Mucosa of descending colon (tissue), 3 donors: ENCODE measurements around the gene TOR4A. TPM values are rescaled to one million over a fixed set of nuclear protein-coding genes. Genes with fewer than 3 reads are reported as not detected.

Source experiments
- ATAC-seq: fragments of 200-7000 bp; cut with Tn5 transposase; one replicate; pipeline ENCODE4 v1.9.1; 2020; ENCODE audit warnings: mild to moderate bottlenecking, moderate library complexity
- DNase-seq, 3 donors: peaks; one replicate each; pipeline ENCODE4 v3.0.0-alpha.2; 2020
- H3K36me3 ChIP-seq: fragments of 200-600 bp; one replicate; pipeline ENCODE4 v1.8.0; 2021; ENCODE audit warnings: low read depth, mild to moderate bottlenecking
- H3K4me1 ChIP-seq: fragments of 200-600 bp; one replicate; pipeline ENCODE4 v1.8.0; 2021; ENCODE audit warnings: low read depth, mild to moderate bottlenecking
- H3K4me3 ChIP-seq: fragments of 200-600 bp; one replicate; pipeline ENCODE4 v1.8.0; 2021; ENCODE audit warnings: mild to moderate bottlenecking
- H3K9me3 ChIP-seq: fragments of 200-600 bp; one replicate; pipeline ENCODE4 v1.8.0; 2021; ENCODE audit warnings: mild to moderate bottlenecking
- intact Hi-C, 2 donors: fragments of 100-400 bp; cut with DNase I in 1 of 2; cut with micrococcal nuclease in 1 of 2; formaldehyde crosslinking; loops; one replicate each; pipeline versions ENCODE4 v1.11.0 to v1.11.1; 2022; cut with DNase I, micrococcal nuclease
- total RNA-seq, 3 donors: library from RNA; stranded (reverse); fragmentation: NEBNext Ultra II Directional in 2 of 3; extraction: Animal tissue kit (Norgen Biotek cat#: 25700) in 2 of 3; gene quantifications; one replicate each; pipeline versions ENCODE4 v1.2.1 to v1.2.4, GENCODE V29; 2021 to 2023
- TF ChIP-seq, protein P1 (sequence below): fragments of 200-600 bp; IDR thresholded peaks from one replicate; pipeline ENCODE4 v1.8.0; 2022; ENCODE audit warnings: antibody characterized with exemption, mild to moderate bottlenecking
- donor health status: DM: no; HTN: no; CAD: no; lungs with moderate emphysema.
- donor health status: DM: no; HTN: no; CAD: no.
- donor health status: DM: no; HTN: yes; CAD: no.

TOR4A gene
- total RNA-seq, 3 donors from 2014 or later: 23.3 to 48.6 (median 45.3) TPM

DNA sequence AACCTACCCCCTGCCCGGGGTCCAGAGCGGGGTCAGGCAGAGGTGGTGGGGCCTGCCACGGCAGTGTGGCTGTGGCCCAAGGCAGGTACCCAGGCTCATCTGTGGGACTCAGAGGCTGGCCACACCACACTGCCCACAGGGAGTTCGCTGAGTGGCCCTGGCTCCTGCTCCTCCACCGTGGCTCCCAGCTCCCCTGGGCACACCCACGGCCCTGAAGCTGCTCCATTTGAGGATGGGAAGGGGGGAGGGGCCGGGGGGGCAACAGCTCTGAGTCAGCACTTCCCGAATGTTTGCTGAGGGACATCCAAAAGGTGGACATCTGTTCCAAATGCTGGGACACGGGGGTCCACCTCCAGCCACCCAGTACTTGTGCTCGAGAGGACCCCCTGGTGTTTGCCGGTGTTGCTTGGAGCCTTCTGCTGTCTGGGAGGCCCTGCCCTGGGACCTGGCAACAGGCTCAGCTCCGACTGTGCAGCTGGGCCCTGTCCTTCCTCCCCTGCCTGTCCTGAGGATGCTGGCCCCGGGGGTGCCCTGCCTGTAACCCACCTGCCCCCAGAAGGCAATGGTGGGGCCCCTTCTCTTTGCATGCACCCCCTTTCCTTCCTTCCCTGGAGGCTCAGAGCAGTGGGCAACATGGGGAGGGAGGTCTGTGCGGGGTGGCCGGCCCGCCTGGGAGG, 27.0 kb downstream of the TOR4A start:
- ATAC-seq (no peak), DNase-seq (peak; percentile 50 to 68 (median 65))
- intact Hi-C loops: no loop called here
- peaks cover 60% of the 10 kb centered on the region for H3K4me1 ChIP-seq
- no peaks in the 10 kb centered on the region for H3K9me3 ChIP-seq
- no peaks in the 10 kb centered on the region for H3K36me3 ChIP-seq
- TF ChIP-seq, protein P1, sequence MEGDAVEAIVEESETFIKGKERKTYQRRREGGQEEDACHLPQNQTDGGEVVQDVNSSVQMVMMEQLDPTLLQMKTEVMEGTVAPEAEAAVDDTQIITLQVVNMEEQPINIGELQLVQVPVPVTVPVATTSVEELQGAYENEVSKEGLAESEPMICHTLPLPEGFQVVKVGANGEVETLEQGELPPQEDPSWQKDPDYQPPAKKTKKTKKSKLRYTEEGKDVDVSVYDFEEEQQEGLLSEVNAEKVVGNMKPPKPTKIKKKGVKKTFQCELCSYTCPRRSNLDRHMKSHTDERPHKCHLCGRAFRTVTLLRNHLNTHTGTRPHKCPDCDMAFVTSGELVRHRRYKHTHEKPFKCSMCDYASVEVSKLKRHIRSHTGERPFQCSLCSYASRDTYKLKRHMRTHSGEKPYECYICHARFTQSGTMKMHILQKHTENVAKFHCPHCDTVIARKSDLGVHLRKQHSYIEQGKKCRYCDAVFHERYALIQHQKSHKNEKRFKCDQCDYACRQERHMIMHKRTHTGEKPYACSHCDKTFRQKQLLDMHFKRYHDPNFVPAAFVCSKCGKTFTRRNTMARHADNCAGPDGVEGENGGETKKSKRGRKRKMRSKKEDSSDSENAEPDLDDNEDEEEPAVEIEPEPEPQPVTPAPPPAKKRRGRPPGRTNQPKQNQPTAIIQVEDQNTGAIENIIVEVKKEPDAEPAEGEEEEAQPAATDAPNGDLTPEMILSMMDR: no peak
- no peak overlapping the region for H3K4me3 ChIP-seq

DNA sequence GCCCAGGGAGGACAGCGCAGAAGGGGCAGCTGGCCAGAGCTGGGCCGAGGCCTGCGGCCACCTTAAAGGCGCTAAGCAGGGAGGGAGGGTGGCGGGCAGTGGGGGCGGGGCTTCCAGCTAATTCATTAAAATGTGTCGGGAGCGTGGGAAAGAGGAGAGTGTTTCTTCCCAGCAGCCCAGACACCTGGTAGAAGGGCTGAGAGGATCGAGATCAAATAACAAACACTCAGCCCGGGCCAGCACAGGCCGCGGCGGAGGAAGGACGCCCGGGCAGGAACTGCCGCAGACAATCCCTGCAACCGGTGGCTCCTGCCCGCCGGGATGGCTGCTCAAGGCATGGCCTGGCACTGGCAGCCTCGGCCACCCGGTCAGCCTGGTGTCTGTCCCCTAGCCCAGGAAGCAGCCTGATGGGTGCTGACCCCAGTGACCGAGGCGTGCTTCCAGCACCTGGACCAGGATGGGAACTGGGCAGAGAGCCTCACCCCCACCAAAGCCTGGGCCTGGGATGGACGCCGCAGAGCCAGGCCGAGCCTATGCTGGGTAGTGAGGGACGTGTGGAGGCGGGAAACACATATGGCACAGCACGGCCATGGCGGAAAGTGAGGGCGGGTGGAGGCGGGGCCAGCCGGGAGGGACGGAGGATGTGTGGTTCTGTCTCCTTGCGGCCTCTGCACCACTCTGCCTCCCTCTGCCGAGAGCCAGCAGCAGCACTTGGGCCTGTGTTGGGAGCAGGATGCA, 27.7 kb downstream of the TOR4A start:
- Histone ChIP-seq H3K9me3 (no peaks in the 10 kb centered on the region), H3K36me3 (no peaks in the 10 kb centered on the region), H3K4me1 (peaks cover 60% of the 10 kb centered on the region), H3K4me3 (no peak overlapping the region)
- intact Hi-C loops: no loop called here
- DNase-seq: peak; percentile 89 to 91 (median 90)
- ATAC-seq: peak; percentile 58
- TF ChIP-seq, protein P1: no peak

DNA sequence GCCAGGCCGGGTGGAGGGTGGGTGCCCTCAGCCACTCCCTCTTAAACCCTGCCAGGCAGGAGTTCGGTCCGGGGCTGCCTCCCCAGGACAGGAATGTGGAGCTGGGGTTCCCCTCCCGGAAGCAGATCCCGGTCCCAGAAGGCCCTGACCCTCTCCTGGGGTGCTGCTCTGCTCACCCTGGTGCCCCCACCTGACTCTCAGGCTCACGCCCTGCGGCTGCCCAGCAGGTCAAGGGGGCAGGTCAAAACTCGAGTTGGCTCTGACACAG, 28.2 kb downstream of the TOR4A start:
- intact Hi-C loops: no loop called here
- DNase-seq (no peak), ATAC-seq (no peak)
- Histone ChIP-seq H3K4me3 (no peak overlapping the region), H3K9me3 (no peaks in the 10 kb centered on the region), H3K36me3 (no peaks in the 10 kb centered on the region), H3K4me1 (peaks cover 61% of the 10 kb centered on the region)
- TF ChIP-seq, protein P1: no peak

DNA sequence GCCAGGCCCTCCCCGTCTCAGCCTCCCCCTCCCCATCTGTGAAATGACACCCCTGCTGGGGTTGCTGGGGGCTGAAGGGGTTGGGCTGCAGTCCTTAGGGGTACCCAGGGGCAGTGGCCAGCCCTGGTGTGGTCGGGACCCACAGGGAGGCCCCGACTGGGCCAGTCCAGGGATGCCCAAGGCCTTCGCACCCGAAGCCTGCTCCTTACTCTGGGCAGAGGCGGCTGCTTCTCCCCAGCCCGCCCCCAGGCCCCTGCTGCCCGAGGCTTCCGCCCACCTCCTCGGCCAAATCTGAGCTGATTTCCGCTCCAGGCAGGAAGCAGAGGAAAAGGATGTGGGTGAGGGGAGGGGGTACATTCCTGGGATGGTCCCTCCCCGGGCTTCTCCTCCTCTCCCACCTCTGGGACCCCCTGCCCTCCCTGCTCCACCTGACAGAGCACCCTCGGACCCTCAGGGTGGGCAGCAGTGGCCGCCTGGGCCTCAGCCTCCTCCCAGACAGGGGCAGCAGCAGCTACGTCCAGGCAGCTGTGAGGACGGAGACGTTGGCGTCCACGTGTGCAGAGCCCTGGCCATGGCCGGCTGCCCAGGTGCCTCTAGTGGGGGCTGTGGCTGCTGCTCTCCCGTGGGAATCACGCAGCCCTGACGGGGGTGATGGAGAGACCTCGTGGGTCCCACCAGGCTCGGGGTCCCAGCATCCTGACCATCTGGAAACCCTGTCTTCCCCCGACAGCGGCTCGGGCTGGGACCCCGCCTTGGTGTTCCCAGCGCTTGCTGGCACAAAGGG, 28.7 kb downstream of the TOR4A start:
- Histone ChIP-seq H3K4me1 (peaks cover 66% of the 10 kb centered on the region), H3K4me3 (no peak overlapping the region), H3K36me3 (no peaks in the 10 kb centered on the region), H3K9me3 (no peaks in the 10 kb centered on the region)
- TF ChIP-seq, protein P1: no peak
- ATAC-seq (no peak), DNase-seq (peak in 2 of 3 donors; percentile 65 to 66)
- intact Hi-C loops: no loop called here

DNA sequence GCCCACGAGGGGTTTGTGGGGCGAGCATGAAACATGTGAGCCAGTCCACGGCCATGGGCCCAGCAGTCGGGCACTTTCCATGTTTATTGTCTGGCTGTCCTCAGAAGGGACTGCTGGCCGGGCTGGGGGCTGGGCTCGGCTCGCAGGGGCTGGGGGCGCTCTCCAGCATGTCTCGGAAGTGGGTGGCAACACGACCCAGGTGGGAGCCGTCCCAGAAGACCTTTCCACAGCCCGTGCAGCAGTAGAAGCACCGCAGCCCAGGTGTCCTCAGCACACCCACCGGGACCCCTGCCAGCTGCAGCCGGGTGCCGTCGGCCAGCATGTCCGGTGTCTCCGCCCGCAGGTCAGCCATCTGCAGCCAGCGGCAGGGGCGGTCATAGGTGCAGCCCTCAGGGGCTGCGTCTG, 29.3 kb downstream of the TOR4A start:
- Histone ChIP-seq H3K4me1 (peaks cover 70% of the 10 kb centered on the region), H3K9me3 (no peaks in the 10 kb centered on the region), H3K4me3 (no peak overlapping the region), H3K36me3 (no peaks in the 10 kb centered on the region)
- ATAC-seq: no peak
- TF ChIP-seq, protein P1: no peak
- peak in 2 of 3 donors; percentile 58 to 64 for DNase-seq
- intact Hi-C loops: no loop called here
